SU-DHL-6 (cell line): ENCODE results near the gene EIF4E.

ENCODE experiments used
- H2AFZ ChIP-seq: fragments of 200-600 bp; sonication (generic); 2 replicates; pipeline ENCODE4 v1.6.1; 2014; ENCODE audit warnings: low read depth, mild to moderate bottlenecking, moderate library complexity, mixed read lengths, antibody characterized with exemption, low read length; ENCODE audit not compliant: severe bottlenecking
- H3F3A ChIP-seq: fragments of 200-600 bp; shearing (Covaris generic); 2 replicates; pipeline ENCODE4 v1.6.0; 2016; ENCODE audit warnings: antibody characterized with exemption, mild to moderate bottlenecking; ENCODE audit not compliant: insufficient read depth
- H3K27ac ChIP-seq: fragments of 200-600 bp; sonication (generic); 2 replicates; pipeline ENCODE4 v1.5.1; 2016; ENCODE audit warnings: low read depth, mild to moderate bottlenecking, low read length, moderate library complexity, mixed read lengths
- H3K27me3 ChIP-seq: fragments of 200-600 bp; sonication (generic), shearing (Covaris generic); 2 replicates; pipeline ENCODE4 v1.6.0; 2014; ENCODE audit warnings: mild to moderate bottlenecking, low read length
- H3K36me3 ChIP-seq: fragments of 200-600 bp; sonication (generic); 2 replicates; pipeline ENCODE4 v1.6.1; 2014; ENCODE audit warnings: mild to moderate bottlenecking, low read length, mixed read lengths
- H3K4me2 ChIP-seq: fragments of 300-600, 200-600 bp; shearing (Covaris generic), sonication (generic); 2 replicates; pipeline ENCODE4 v1.6.0; 2014; ENCODE audit warnings: low read length, low read depth, mild to moderate bottlenecking; ENCODE audit not compliant: poor library complexity, severe bottlenecking
- H3K4me3 ChIP-seq: fragments of 200-600 bp; sonication (generic); 2 replicates; pipeline ENCODE4 v1.5.1; 2014; ENCODE audit warnings: antibody characterized with exemption, low read length, mild to moderate bottlenecking, mixed read lengths; ENCODE audit not compliant: insufficient read depth, poor library complexity, severe bottlenecking
- H3K79me2 ChIP-seq: fragments of 200-600 bp; sonication (generic); 2 replicates; pipeline ENCODE4 v1.6.1; 2014; ENCODE audit warnings: mild to moderate bottlenecking, low read length, moderate library complexity; ENCODE audit not compliant: insufficient read depth
- H3K9ac ChIP-seq: fragments of 200-600 bp; sonication (generic); 2 replicates; pipeline ENCODE4 v1.7.0; 2014; ENCODE audit warnings: mild to moderate bottlenecking, low read length
- H3K9me2 ChIP-seq: fragments of 200-600 bp; sonication (generic); replicated peaks from 2 replicates; pipeline ENCODE4 v1.6.1; 2014; ENCODE audit warnings: low read length; ENCODE audit not compliant: insufficient read depth
- H3K9me3 ChIP-seq: fragments of 200-600 bp; sonication (generic); 2 replicates; pipeline ENCODE4 v1.6.1; 2014; ENCODE audit warnings: low read length, mixed read lengths; ENCODE audit not compliant: insufficient read depth
- H4K20me1 ChIP-seq: fragments of 200-600 bp; sonication (generic); 2 replicates; pipeline ENCODE4 v1.6.1; 2014; ENCODE audit warnings: low read depth, mild to moderate bottlenecking, antibody characterized with exemption, low read length, moderate library complexity, mixed read lengths
- EZH2phosphoT487 ChIP-seq: fragments of 200-600 bp; sonication (generic), shearing (Covaris generic); conservative IDR thresholded peaks from 2 replicates; pipeline ENCODE4 v1.6.1; 2018; ENCODE audit warnings: mild to moderate bottlenecking, antibody characterized with exemption, low read length, moderate library complexity, mixed read lengths
- TF ChIP-seq, protein P1 (sequence below): fragments of 200-600 bp; sonication (generic); IDR thresholded peaks from one replicate; pipeline ENCODE4 v1.5.1; 2017; ENCODE audit warnings: antibody characterized with exemption, mild to moderate bottlenecking, low read length, moderate library complexity; ENCODE audit not compliant: insufficient read depth, poor library complexity, severe bottlenecking

Gene EIF4E

DNA sequence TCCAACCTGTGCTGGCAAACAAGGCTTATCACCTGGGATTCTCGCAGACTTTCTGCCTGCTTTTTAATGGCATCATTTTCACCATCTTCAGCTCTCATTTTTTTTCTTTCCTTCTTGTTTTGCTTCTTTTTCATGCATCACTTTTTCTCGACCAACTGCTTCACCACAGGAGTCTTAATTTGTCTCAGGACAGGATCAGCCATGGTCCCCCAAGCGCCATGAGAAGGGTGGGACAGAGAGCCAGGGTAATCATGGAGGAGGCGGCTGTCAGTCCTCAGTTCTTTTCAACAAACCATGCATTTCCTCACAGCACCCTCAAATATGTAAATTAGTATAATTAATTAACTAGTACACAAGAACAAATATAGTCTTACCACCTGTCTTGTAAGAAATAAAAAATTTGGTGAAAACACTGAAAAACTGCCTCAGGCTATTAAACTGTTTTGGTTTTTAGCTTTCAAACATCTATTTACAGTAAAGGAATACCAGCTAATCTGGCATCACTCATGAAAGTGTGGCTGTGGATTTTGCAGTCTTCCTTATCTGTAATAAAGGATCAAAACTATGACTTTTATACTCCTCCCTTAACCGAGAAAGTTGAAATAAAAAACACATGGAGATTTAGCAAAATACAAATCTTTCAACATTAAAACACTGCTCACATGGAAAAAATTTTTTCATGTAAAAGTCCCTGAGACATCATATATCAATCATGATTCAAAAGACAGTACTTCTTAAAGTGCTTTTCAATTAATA, 19.1 kb downstream of the EIF4E start:
- H3K27me3 ChIP-seq, result no peaks in the 10 kb centered on the region
- H3K9me3 ChIP-seq, result no peaks in the 10 kb centered on the region
- H3K9me2 ChIP-seq, result no peaks in the 10 kb centered on the region
- H3K4me2 ChIP-seq, result no peak overlapping the region
- H4K20me1 ChIP-seq, result peaks cover 32% of the 10 kb centered on the region; the same call in 1 of the 2 replicates
- no peak for TF ChIP-seq EZH2phosphoT487
- TF ChIP-seq, protein P1, sequence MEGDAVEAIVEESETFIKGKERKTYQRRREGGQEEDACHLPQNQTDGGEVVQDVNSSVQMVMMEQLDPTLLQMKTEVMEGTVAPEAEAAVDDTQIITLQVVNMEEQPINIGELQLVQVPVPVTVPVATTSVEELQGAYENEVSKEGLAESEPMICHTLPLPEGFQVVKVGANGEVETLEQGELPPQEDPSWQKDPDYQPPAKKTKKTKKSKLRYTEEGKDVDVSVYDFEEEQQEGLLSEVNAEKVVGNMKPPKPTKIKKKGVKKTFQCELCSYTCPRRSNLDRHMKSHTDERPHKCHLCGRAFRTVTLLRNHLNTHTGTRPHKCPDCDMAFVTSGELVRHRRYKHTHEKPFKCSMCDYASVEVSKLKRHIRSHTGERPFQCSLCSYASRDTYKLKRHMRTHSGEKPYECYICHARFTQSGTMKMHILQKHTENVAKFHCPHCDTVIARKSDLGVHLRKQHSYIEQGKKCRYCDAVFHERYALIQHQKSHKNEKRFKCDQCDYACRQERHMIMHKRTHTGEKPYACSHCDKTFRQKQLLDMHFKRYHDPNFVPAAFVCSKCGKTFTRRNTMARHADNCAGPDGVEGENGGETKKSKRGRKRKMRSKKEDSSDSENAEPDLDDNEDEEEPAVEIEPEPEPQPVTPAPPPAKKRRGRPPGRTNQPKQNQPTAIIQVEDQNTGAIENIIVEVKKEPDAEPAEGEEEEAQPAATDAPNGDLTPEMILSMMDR, result no peak
- H2AFZ ChIP-seq, result no peak overlapping the region
- no peak overlapping the region for H3K4me3 ChIP-seq
- peaks cover 99% of the 10 kb centered on the region for H3K79me2 ChIP-seq
- H3K9ac ChIP-seq, result no peak overlapping the region
- H3K36me3 ChIP-seq, result no peaks in the 10 kb centered on the region
- 0 out of 2 replicates have a peak, but pooled peaks cover 4% of the 10 kb centered on the region for H3F3A ChIP-seq
- no peak overlapping the region for H3K27ac ChIP-seq

GRCh38 chr4:98908703-98909262, 20.1 kb downstream of the EIF4E start:
- H3K27me3 ChIP-seq, result no peaks in the 10 kb centered on the region
- H3K9me2 ChIP-seq, result no peaks in the 10 kb centered on the region
- peaks cover 31% of the 10 kb centered on the region; the same call in 1 of the 2 replicates for H4K20me1 ChIP-seq
- no peaks in the 10 kb centered on the region for H3K36me3 ChIP-seq
- no peaks in the 10 kb centered on the region for H3F3A ChIP-seq
- H2AFZ ChIP-seq, result no peak overlapping the region
- H3K27ac ChIP-seq, result no peak overlapping the region
- H3K79me2 ChIP-seq, result peaks cover 99% of the 10 kb centered on the region
- H3K9ac ChIP-seq, result no peak overlapping the region
- no peak for TF ChIP-seq EZH2phosphoT487
- TF ChIP-seq, protein P1, result no peak
- H3K4me2 ChIP-seq, result no peak overlapping the region
- no peak overlapping the region for H3K4me3 ChIP-seq
- H3K9me3 ChIP-seq, result no peaks in the 10 kb centered on the region

DNA sequence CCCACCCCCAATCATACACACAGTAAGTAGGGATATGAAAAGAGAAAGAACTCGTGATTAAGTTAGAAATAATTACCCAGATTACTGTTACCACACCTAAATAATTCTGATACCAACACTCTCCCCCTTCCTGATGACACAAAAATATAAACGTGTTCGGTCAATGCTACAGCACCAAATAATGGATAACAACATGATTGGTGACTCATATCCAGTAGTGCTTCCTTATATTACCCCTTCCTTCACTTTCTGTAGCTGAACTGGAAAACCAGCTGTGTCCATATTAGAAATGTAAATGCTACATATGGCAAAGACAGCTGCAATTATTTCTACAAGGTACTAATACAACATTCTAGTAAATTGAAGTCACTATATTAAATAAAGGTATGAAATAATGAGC, 20.8 kb downstream of the EIF4E start:
- H4K20me1 ChIP-seq, result peaks cover 28% of the 10 kb centered on the region; the same call in 1 of the 2 replicates
- no peaks in the 10 kb centered on the region for H3F3A ChIP-seq
- no peak for TF ChIP-seq EZH2phosphoT487
- TF ChIP-seq, protein P1, result no peak
- H3K9ac ChIP-seq, result no peak overlapping the region
- no peak overlapping the region for H3K27ac ChIP-seq
- no peaks in the 10 kb centered on the region for H3K27me3 ChIP-seq
- H3K4me3 ChIP-seq, result no peak overlapping the region
- no peaks in the 10 kb centered on the region for H3K9me2 ChIP-seq
- H3K79me2 ChIP-seq, result peaks cover 99% of the 10 kb centered on the region
- no peaks in the 10 kb centered on the region for H3K36me3 ChIP-seq
- no peaks in the 10 kb centered on the region for H3K9me3 ChIP-seq
- H2AFZ ChIP-seq, result no peak overlapping the region
- no peak overlapping the region for H3K4me2 ChIP-seq
